Measurements from ENCODE around the gene UMODL1.

GRCh38 chr21:42112238-42112637 is 41.1 kb downstream of the UMODL1 start:
- no peak for TF ChIP-seq ZNF619 (CRISPR knock-in tag; IDR thresholded peaks at IDR 0.05)
- TF ChIP-seq EP300 (IDR thresholded peaks at IDR 0.05; ENCODE audit: low read depth in 2 of 2, low read length in 2 of 2) = no peak
- TF ChIP-seq EP300 (CRISPR knock-in tag; IDR thresholded peaks at IDR 0.05; ENCODE audit: borderline replicate concordance) = no peak
- TF ChIP-seq ZBTB34 (CRISPR knock-in tag; IDR thresholded peaks at IDR 0.05) = no peak
- TF ChIP-seq, protein P1, sequence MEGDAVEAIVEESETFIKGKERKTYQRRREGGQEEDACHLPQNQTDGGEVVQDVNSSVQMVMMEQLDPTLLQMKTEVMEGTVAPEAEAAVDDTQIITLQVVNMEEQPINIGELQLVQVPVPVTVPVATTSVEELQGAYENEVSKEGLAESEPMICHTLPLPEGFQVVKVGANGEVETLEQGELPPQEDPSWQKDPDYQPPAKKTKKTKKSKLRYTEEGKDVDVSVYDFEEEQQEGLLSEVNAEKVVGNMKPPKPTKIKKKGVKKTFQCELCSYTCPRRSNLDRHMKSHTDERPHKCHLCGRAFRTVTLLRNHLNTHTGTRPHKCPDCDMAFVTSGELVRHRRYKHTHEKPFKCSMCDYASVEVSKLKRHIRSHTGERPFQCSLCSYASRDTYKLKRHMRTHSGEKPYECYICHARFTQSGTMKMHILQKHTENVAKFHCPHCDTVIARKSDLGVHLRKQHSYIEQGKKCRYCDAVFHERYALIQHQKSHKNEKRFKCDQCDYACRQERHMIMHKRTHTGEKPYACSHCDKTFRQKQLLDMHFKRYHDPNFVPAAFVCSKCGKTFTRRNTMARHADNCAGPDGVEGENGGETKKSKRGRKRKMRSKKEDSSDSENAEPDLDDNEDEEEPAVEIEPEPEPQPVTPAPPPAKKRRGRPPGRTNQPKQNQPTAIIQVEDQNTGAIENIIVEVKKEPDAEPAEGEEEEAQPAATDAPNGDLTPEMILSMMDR (CRISPR knock-in tag; IDR thresholded peaks at IDR 0.05) = no peak
- no peak for TF ChIP-seq FOXM1 (CRISPR knock-in tag; IDR thresholded peaks at IDR 0.05)
- TF ChIP-seq ZSCAN12 (CRISPR knock-in tag; IDR thresholded peaks at IDR 0.05) = no peak
- TF ChIP-seq YEATS2 (CRISPR knock-in tag; IDR thresholded peaks at IDR 0.05; ENCODE audit: borderline replicate concordance) = no peak
- no peak for TF ChIP-seq SOX5 (CRISPR knock-in tag; IDR thresholded peaks at IDR 0.05; ENCODE audit: borderline replicate concordance)
